ENCODE data around the gene GULP1. TPM values are rescaled to one million over a fixed set of nuclear protein-coding genes. Genes with fewer than 3 reads are reported as not detected.

GULP1 gene
- total RNA-seq, 1 experiment from 2014 or later = 76.0 TPM

- ChIA-PET POLR2A (no interaction called here), RAD21 (ENCODE audit: low non-redundant PET in 1 of 2, low total read pairs in 2 of 2, uncharacterized antibody in 2 of 2, unreplicated experiment in 2 of 2) (no interaction called here), CTCF (no interaction called here)
- no peaks in the 10 kb centered on the region for H3K9me3 ChIP-seq (ENCODE audit: control insufficient read depth in 1 of 2, insufficient read depth in 1 of 2, low read depth in 1 of 2, low read length in 2 of 2)
- no peak for DNase-seq (ENCODE audit: low read depth, low spot score)
- no peak overlapping the region for H3K4me2 ChIP-seq (ENCODE audit: low read length)
- H3K9me2 ChIP-seq (ENCODE audit: insufficient read depth) = no peaks in the 10 kb centered on the region
- H4K20me1 ChIP-seq (ENCODE audit: insufficient read depth) = no peaks in the 10 kb centered on the region
- no peak overlapping the region for H2AFZ ChIP-seq (ENCODE audit: low read depth, low read length, poor library complexity, severe bottlenecking)
- TF ChIP-seq ATF3 (IDR thresholded peaks at IDR 0.05) (no peak), ZFX (IDR thresholded peaks at IDR 0.05) (no peak), POLR2AphosphoS5 (IDR thresholded peaks at IDR 0.05; ENCODE audit: low read depth, low read length) (no peak), MAX (IDR thresholded peaks at IDR 0.05) (no peak), YY1 (IDR thresholded peaks at IDR 0.05; ENCODE audit: extremely low read depth, insufficient replicate concordance, low read depth, low read length) (no peak), TCF7L2 (IDR thresholded peaks at IDR 0.05; ENCODE audit: borderline replicate concordance, extremely low read depth, insufficient read depth, insufficient read length) (no peak), CTCF (IDR thresholded peaks at IDR 0.05 in 2 of 3, conservative IDR thresholded peaks at IDR 0.05 in 1 of 3; ENCODE audit: borderline replicate concordance in 1 of 3, insufficient read depth in 1 of 3, low read depth in 2 of 3, low read length in 2 of 3) (no peak), SP1 (IDR thresholded peaks at IDR 0.05; ENCODE audit: low read depth) (no peak)
- H3K9ac ChIP-seq (ENCODE audit: low read length) = no peak overlapping the region
- H3K27me3 ChIP-seq (ENCODE audit: insufficient read depth, low read length) = no peaks in the 10 kb centered on the region
- peaks cover 99% of the 10 kb centered on the region for H3K79me2 ChIP-seq (ENCODE audit: insufficient read depth, low read length)
- no peak for ATAC-seq
- intact Hi-C loops (cut with micrococcal nuclease) = no loop called here
- H3K36me3 ChIP-seq (ENCODE audit: control insufficient read depth in 1 of 2, insufficient read depth in 2 of 2, low read length in 2 of 2) = peaks cover 0 to 10% of the 10 kb centered on the region in 2 experiments; a peak in 1 of 4 replicates
- no TSS peak for BruUV-seq (replicated peaks)
- peaks cover 8 to 41% of the 10 kb centered on the region in 2 experiments for H3K4me1 ChIP-seq (ENCODE audit: control insufficient read depth in 1 of 2, insufficient read depth in 2 of 2, low read length in 2 of 2)
- no peak overlapping the region for H3K4me3 ChIP-seq (replicated peaks in 1 of 2; ENCODE audit: low read depth in 1 of 2, low read length in 2 of 2)
- H3K27ac ChIP-seq (ENCODE audit: low read depth, low read length) = no peak overlapping the region
Observed at GRCh38 chr2:188306271-188306670, 14.6 kb downstream of the GULP1 start.
